Mucosa of rectum (tissue), 2 donors: ENCODE results near the gene FZD7.

ENCODE experiments used
- H3K27ac ChIP-seq, 2 donors: one replicate each; pipeline ENCODE4 v1.7.0; 2013; ENCODE audit warnings: inconsistent platforms in 2 of 2, low read depth in 2 of 2, low read length in 2 of 2
- H3K27me3 ChIP-seq, 2 donors: one replicate each; pipeline ENCODE4 v1.7.0; 2013; ENCODE audit warnings: low read length in 2 of 2; ENCODE audit not compliant: control insufficient read depth in 2 of 2, insufficient read depth in 2 of 2
- H3K36me3 ChIP-seq, 2 donors: one replicate each; pipeline ENCODE4 v1.7.0; 2013; ENCODE audit warnings: low read length in 2 of 2; ENCODE audit not compliant: control insufficient read depth in 2 of 2, insufficient read depth in 2 of 2
- H3K4me1 ChIP-seq, 2 donors: one replicate each; pipeline ENCODE4 v1.7.0; 2013; ENCODE audit warnings: low read length in 2 of 2, mild to moderate bottlenecking in 1 of 2; ENCODE audit not compliant: control insufficient read depth in 2 of 2, insufficient read depth in 2 of 2
- H3K4me3 ChIP-seq, 2 donors: one replicate each; pipeline ENCODE4 v1.7.0; 2013; ENCODE audit warnings: low read length in 2 of 2
- H3K9ac ChIP-seq, 2 donors: one replicate each; pipeline ENCODE4 v1.7.0; 2013; ENCODE audit warnings: low read length in 2 of 2, low read depth in 1 of 2, mild to moderate bottlenecking in 1 of 2
- H3K9me3 ChIP-seq, 2 donors: one replicate each; pipeline ENCODE4 v1.7.0; 2013; ENCODE audit warnings: low read length in 2 of 2; ENCODE audit not compliant: control insufficient read depth in 2 of 2
- donor health status: healthy.
- donor health status: Normal muscosa, but diverticular disease.

Gene FZD7

DNA sequence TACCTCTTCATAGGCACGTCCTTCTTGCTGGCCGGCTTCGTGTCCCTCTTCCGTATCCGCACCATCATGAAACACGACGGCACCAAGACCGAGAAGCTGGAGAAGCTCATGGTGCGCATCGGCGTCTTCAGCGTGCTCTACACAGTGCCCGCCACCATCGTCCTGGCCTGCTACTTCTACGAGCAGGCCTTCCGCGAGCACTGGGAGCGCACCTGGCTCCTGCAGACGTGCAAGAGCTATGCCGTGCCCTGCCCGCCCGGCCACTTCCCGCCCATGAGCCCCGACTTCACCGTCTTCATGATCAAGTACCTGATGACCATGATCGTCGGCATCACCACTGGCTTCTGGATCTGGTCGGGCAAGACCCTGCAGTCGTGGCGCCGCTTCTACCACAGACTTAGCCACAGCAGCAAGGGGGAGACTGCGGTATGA, 2.3 kb downstream of the FZD7 start:
- H3K4me3 ChIP-seq, result peak overlapping the region; percentile 44 to 78
- no peaks in the 10 kb centered on the region for H3K9me3 ChIP-seq
- H3K9ac ChIP-seq, result no peak overlapping the region
- peak overlapping the region in 1 of 2 donors; percentile 84 for H3K27ac ChIP-seq
- peaks cover 18 to 23% of the 10 kb centered on the region in 2 donors for H3K4me1 ChIP-seq
- H3K36me3 ChIP-seq, result no peaks in the 10 kb centered on the region
- H3K27me3 ChIP-seq, result peaks cover 7 to 11% of the 10 kb centered on the region in 2 donors

DNA sequence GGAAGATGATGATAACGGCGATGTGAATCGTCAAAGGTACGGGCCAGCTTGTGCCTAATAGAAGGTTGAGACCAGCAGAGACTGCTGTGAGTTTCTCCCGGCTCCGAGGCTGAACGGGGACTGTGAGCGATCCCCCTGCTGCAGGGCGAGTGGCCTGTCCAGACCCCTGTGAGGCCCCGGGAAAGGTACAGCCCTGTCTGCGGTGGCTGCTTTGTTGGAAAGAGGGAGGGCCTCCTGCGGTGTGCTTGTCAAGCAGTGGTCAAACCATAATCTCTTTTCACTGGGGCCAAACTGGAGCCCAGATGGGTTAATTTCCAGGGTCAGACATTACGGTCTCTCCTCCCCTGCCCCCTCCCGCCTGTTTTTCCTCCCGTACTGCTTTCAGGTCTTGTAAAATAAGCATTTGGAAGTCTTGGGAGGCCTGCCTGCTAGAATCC, 3.0 kb downstream of the FZD7 start:
- peaks cover 18 to 23% of the 10 kb centered on the region in 2 donors for H3K4me1 ChIP-seq
- H3K9me3 ChIP-seq, result no peaks in the 10 kb centered on the region
- peak overlapping the region; percentile 38 to 84 for H3K27ac ChIP-seq
- peak overlapping the region; percentile 25 to 58 for H3K4me3 ChIP-seq
- peak overlapping the region; percentile 9 to 10 for H3K9ac ChIP-seq
- H3K36me3 ChIP-seq, result no peaks in the 10 kb centered on the region
- peaks cover 7 to 11% of the 10 kb centered on the region in 2 donors for H3K27me3 ChIP-seq

DNA sequence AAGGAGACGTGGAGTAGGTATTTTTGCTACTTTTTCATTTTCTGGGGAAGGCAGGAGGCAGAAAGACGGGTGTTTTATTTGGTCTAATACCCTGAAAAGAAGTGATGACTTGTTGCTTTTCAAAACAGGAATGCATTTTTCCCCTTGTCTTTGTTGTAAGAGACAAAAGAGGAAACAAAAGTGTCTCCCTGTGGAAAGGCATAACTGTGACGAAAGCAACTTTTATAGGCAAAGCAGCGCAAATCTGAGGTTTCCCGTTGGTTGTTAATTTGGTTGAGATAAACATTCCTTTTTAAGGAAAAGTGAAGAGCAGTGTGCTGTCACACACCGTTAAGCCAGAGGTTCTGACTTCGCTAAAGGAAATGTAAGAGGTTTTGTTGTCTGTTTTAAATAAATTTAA, 3.4 kb downstream of the FZD7 start:
- H3K27me3 ChIP-seq, result peaks cover 7 to 11% of the 10 kb centered on the region in 2 donors
- H3K27ac ChIP-seq, result peak overlapping the region; percentile 38 to 84
- H3K36me3 ChIP-seq, result no peaks in the 10 kb centered on the region
- H3K9ac ChIP-seq, result peak overlapping the region in 1 of 2 donors; percentile 9
- H3K4me1 ChIP-seq, result peaks cover 18 to 23% of the 10 kb centered on the region in 2 donors
- no peaks in the 10 kb centered on the region for H3K9me3 ChIP-seq
- H3K4me3 ChIP-seq, result peak overlapping the region; percentile 25 to 58

DNA sequence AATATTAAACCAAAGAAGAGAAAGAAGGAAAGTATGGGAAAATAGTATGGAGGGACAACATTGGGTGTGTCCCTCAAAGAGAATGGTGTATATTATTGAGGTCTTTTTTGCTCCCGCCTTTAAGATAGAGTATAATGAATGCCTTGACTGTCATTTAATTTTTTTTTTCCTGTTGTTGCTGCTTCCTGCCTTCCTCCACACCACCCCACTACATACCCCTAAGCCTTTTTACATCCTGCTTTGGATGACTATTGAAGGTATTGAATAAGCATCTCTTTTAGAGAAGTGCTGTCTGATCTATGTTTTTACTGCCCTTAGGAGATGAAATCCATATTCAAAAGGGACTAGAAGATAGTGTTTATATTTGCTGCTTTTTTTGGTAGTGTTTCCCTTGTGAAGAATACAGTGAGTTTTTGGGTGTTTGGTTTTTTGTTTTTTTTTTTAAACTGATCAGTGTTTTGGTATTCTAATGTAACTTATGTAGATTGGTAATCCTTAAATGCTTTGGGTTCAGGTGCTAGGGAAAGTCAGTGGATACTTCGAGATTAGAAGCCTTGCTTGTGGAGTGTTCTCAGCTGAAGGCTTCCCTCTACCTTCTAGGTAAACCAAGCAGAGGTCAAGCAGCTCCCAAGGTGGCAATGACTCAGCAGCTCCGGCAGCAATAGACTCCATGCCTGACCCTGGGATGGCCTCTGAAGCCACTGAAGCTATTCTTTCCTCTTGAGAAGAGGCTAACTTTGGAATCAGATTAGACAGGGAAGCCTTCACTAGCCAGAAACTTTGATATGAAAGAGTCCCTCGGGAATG, 5.0 kb downstream of the FZD7 start:
- peaks cover 15 to 21% of the 10 kb centered on the region in 2 donors for H3K4me1 ChIP-seq
- H3K27me3 ChIP-seq, result peaks cover 7 to 11% of the 10 kb centered on the region in 2 donors
- H3K9me3 ChIP-seq, result no peaks in the 10 kb centered on the region
- peak overlapping the region in 1 of 2 donors; percentile 17 for H3K27ac ChIP-seq
- H3K4me3 ChIP-seq, result peak overlapping the region in 1 of 2 donors; percentile 16
- no peaks in the 10 kb centered on the region for H3K36me3 ChIP-seq
- peak overlapping the region in 1 of 2 donors; percentile 18 for H3K9ac ChIP-seq

DNA sequence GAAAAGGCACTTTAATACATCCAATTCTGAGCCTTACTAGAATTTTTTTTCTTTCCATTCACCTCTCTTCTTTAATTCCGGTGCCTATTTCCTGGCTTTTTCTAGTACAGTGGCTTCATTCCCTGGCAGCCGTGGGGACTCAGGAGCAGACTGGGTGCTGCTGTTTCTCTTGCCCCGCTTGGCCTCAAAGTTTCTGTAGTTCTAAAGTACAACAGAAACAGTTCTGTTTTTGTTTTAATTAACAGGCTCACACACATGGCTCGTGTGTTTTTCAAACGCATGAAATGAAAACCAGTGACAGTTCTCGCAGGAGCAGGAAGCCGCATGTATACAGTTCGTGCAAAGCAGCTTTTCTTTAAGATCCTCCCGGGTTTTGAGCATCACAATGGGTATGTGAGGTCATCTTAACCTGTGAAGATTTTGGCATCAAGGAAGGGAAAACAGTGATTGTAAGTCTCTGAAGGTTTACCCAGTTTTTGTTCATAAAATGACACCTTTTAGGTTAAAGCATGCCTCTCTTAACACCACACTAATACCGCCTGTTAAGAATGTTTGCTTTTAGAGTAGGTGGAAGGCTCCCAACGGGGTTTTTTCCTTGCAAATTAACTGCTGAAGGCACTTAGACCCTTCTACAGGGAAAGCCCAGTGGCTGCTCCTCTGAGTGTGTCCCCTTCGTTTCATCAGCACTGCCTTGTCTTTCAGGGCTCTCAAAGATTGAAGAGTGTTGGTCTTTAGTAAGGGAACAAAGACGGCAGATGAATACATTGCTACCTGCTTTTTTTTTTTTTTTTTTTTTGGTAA, 5.8 kb downstream of the FZD7 start:
- H3K9me3 ChIP-seq, result no peaks in the 10 kb centered on the region
- H3K4me3 ChIP-seq, result peak overlapping the region in 1 of 2 donors; percentile 21
- peak overlapping the region in 1 of 2 donors; percentile 33 for H3K27ac ChIP-seq
- no peaks in the 10 kb centered on the region for H3K36me3 ChIP-seq
- peaks cover 7 to 11% of the 10 kb centered on the region in 2 donors for H3K27me3 ChIP-seq
- peaks cover 15 to 19% of the 10 kb centered on the region in 2 donors for H3K4me1 ChIP-seq
- H3K9ac ChIP-seq, result peak overlapping the region in 1 of 2 donors; percentile 18

DNA sequence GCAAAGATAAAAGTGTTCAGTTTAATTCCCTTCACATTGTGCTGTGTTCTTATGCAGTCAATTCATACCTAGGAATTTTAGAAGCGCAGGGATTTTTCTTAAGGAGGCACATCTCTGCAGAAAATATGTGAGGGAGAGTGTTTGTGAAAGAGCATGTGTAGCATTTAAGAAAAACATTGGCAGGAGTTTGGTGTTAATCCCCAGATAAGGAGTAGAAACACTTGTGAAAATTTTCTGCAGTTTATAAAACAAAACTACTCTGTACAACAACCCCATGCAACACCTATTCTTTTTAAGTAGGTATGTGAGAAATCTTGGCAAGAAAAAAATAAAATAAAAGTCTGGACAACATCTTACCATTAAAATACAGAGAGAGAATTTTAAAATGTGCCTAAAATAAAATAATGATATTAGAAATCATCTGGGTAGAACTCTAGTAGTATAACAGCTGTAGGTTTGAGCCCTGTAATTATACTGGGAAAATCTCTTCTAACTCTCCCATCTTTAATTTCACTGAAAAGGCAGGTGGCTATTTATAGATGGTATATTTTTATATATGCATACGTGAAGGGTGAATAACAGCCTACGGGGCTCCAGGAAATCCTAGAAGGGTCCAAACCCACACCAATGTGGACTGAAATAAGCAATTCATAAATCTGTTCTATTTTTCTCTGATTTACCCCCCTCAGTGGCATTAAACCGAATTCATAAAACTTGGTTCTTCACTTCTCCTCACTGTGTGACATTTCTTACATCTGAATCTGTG, 6.6 kb downstream of the FZD7 start:
- Histone ChIP-seq H3K27ac (no peak overlapping the region), H3K9ac (no peak overlapping the region)

DNA sequence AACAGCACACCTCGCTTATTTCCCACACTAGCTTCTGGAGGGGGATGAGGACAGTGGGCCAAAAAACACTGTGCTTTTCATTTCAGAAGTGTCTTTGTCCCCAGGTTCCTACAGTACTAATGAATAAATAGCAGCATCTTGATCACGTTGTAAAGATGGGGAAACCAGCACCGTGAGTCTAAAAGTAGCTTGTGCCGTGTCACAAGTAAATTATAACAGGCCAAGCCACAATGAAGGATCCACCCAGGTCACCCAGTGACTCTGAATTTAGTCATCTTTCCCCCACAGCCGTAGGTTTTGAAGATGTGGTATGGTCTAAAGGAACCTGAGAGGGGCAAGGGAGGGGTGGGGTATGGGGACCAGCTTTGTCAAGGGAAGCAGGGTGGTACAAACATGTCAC, 8.8 kb downstream of the FZD7 start:
- no peaks in the 10 kb centered on the region for H3K9me3 ChIP-seq
- H3K4me1 ChIP-seq, result peaks cover 0 to 6% of the 10 kb centered on the region in 2 donors
- no peak overlapping the region for H3K27ac ChIP-seq
- H3K27me3 ChIP-seq, result peaks cover 0 to 2% of the 10 kb centered on the region in 2 donors
- no peak overlapping the region for H3K4me3 ChIP-seq
- no peak overlapping the region for H3K9ac ChIP-seq
- H3K36me3 ChIP-seq, result no peaks in the 10 kb centered on the region

More for the DNA sequence above, 6.6 kb downstream of the FZD7 start:
- Histone ChIP-seq H3K36me3 (no peaks in the 10 kb centered on the region), H3K9me3 (no peaks in the 10 kb centered on the region), H3K4me1 (peaks cover 7 to 12% of the 10 kb centered on the region in 2 donors), H3K4me3 (no peak overlapping the region), H3K27me3 (peaks cover 6 to 7% of the 10 kb centered on the region in 2 donors)

DNA sequence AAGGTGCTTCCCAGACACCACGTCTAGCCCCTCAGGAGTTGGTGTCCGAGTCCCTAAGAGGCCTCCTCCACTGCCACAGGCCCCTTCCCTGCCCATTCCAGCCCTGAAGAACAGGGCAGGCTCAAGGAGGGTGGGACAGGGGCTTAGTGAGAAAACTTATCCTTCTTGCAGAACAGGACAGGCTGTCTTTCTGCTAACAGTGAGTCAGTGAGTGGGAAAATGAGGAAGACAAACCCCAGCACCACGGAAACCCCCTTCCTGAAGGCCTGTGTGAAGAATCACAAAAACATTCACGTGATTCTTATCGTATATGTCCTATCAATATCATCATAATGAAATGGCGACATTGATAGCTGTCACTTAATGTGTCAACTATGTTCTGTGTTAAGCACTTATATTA, 9.8 kb downstream of the FZD7 start:
- H3K27ac ChIP-seq, result no peak overlapping the region
- no peak overlapping the region for H3K4me3 ChIP-seq
- peaks cover 0 to 2% of the 10 kb centered on the region in 2 donors for H3K27me3 ChIP-seq
- H3K36me3 ChIP-seq, result no peaks in the 10 kb centered on the region
- H3K9me3 ChIP-seq, result no peaks in the 10 kb centered on the region
- H3K9ac ChIP-seq, result no peak overlapping the region
- peaks cover 0 to 5% of the 10 kb centered on the region in 2 donors for H3K4me1 ChIP-seq

DNA sequence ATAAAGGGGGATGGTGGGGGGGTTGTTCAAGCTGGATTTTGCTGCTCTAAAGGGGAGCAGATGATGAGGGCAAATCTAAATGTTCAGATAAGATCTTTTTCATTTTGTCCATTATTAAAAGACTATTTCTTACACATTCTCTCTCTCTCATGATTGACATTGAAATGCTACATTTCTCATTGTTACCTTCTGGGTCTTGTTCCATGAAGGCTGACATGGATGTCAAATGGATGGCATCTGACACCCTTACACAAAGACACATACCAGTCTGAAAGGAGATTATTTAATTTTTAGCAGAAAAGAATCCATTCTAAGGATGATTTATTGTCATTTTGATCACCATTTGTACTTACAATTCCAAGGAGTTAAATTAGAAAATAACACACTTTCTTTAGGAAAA, 11.1 kb downstream of the FZD7 start:
- H3K9ac ChIP-seq, result no peak overlapping the region
- H3K27me3 ChIP-seq, result peaks cover 0 to 2% of the 10 kb centered on the region in 2 donors
- H3K4me1 ChIP-seq, result no peaks in the 10 kb centered on the region
- H3K4me3 ChIP-seq, result no peak overlapping the region
- no peak overlapping the region for H3K27ac ChIP-seq
- no peaks in the 10 kb centered on the region for H3K36me3 ChIP-seq
- no peaks in the 10 kb centered on the region for H3K9me3 ChIP-seq
